Lung microvascular endothelial cell (primary cell): ENCODE data around the gene RBBP5. TPM values are rescaled to one million over a fixed set of nuclear protein-coding genes. Genes with fewer than 3 reads are reported as not detected.
"Not testable (repeated sequence)": the region's sequence is repeated elsewhere in the genome, so short reads cannot be mapped to it uniquely, and the experiment has no call there.

Source experiments
- DNase-seq, 2 donors: peaks; one replicate each; pipeline versions ENCODE4 v3.0.0 to v3.0.0-alpha.2; 2010; ENCODE audit warnings: low read depth in 2 of 2
- total RNA-seq: library from RNA; depleted of rRNA; stranded (reverse); fragments of >200 nt; gene quantifications from 2 replicates; pipeline ENCODE4 v1.2.1, GENCODE V29; 2014

The RBBP5 gene, protein sequence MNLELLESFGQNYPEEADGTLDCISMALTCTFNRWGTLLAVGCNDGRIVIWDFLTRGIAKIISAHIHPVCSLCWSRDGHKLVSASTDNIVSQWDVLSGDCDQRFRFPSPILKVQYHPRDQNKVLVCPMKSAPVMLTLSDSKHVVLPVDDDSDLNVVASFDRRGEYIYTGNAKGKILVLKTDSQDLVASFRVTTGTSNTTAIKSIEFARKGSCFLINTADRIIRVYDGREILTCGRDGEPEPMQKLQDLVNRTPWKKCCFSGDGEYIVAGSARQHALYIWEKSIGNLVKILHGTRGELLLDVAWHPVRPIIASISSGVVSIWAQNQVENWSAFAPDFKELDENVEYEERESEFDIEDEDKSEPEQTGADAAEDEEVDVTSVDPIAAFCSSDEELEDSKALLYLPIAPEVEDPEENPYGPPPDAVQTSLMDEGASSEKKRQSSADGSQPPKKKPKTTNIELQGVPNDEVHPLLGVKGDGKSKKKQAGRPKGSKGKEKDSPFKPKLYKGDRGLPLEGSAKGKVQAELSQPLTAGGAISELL
- 10.9 and 16.3 TPM in 2 replicates for total RNA-seq

- peak; percentile 98 to 99 for DNase-seq
Observed at GRCh38 chr1:205121660-205122488, at the start of gene RBBP5. Gene RBBP5, minus strand, starts transcription at chr1:205121978. Its CDS starts 105 bp downstream, at chr1:205121873.

DNA sequence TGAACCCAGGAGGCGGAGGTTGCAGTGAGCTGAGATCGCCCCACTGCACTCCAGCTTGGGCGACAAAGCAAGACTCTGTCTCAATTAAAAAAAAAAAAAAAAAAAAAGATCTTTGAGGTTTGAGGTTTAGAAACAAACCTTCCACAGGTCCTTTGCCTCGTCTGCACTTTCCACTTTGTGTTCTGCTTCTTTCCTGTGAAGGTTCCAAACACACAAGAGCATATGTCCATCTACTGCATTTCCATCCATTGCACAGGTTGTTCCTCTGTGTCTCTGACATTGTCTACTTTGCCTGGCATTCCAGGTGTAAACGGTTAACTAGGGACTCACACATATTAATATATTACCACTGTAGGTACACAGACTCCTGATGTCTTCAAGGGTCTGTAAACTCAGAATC lies 49.6 kb upstream of the RBBP5 start:
- DNase-seq: no peak

- DNase-seq: no peak
Observed at GRCh38 chr1:205170532-205171269, 48.9 kb upstream of the RBBP5 start.

- DNase-seq: no peak
Observed at GRCh38 chr1:205169248-205169647, 47.5 kb upstream of the RBBP5 start.

DNA sequence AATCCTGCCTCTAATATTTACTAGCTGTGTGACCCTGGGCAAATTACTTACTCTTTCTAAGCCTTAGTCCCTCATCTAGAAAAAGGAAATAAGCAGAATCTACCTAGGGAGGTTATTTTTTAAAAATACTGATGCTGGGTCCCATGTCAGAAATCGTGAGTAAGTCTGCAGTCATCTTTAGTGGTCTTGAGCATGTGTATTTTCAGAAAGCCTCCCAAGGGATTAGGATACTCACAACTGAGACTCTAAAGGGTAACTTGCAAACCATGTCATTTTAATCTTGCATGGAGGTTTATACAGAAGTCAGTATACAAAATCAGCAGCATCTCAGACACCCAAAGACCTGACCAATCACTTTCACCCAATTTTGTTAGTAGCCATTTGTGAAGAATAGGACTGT lies 46.5 kb upstream of the RBBP5 start:
- no peak for DNase-seq

DNA sequence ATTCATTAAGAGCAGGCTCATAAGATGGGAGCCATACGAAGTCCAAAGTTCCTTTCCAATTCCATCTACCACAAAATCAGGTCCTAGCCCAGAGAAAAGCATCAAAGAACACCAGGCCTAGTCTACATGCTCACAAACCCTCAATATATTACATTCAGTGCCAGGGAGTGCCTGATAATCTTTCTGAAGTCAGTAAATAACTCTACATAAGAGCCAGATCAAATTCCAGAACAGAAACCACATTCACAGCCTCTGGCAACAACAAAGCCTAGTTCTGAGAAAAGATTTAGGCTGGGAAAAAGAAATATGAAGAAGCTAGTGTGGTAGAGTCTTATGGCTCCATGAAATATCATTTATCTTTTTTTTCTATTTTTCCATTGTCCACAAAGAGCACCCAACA lies 40.5 kb upstream of the RBBP5 start:
- DNase-seq: no peak

DNA sequence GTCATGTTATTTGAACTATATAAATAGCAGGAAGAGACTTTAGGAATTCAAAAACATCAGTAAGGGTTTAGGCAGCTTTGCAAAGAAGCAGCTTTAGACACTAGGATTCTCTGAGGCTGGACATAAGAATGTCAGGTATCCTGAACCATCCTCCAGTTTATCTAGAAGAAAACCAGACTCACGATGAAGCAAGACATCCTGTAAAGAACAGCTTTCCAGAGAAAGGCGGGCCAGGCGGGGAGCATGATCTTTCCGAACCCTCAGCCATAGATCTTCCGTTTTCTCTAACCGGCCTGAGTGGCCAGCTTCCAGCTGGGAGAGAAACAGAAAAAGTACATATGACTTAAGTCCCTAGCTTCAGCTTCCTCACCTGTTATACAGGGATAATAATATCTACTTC lies 39.3 kb upstream of the RBBP5 start:
- no peak for DNase-seq

- no peak for DNase-seq
Observed at GRCh38 chr1:205158048-205158616, 36.4 kb upstream of the RBBP5 start.

GRCh38 chr1:205155665-205156377 lies 34.0 kb upstream of the RBBP5 start:
- not testable (repeated sequence) for DNase-seq

DNA sequence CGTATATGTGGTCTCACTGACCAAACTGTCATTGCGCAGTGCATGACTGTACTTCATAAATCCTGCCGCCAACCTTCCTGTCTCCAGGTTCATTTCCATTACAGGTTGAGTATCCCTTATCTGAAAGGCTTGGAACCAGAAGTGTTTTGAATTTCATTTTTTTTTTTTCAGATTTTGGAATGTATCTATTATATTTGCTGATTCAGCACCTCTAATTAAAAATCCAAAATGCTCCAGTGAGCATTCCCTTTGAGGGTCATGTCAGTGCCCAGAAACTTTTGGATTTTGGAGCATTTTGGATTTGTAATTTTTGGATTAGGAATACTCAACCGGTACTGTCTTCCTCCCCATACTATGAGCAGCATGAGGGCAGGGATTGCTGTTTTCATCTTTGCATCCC lies 30.7 kb upstream of the RBBP5 start:
- no peak for DNase-seq

DNA sequence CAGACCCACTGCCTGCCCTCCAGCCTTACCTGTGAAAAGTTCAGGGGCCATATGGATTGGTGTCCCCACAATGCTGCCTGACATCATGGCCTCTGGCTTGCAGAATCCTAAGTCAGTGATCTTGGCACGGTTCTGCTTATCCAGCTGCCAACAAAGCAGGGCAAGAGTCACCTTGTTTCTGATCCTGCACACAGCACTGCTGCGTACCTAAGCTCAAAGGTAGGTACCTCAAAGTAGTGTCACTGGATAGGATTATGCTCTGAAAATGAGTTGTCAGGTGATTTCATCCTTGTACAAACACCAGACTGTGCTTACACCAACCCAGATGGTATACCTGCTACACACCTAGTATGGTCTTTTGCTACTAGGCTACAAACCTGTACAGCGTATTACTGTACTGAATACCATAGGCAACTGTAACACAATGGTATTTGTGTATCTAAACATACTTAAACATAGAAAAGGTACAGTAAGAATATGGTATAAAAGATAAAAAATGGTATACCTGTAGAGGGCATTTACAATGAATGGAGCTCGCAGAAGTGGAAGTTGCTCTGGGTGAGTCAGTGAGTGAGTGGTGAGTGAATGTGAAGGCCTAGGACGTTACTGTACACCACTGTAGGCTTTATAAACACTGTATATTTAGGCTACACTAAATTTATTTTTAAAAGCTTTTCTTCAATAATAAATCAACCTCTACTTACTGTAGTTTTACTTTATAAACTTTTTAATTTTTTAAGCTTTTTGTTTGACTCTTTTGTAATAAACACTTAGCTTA lies 29.1 kb upstream of the RBBP5 start:
- no peak for DNase-seq

DNA sequence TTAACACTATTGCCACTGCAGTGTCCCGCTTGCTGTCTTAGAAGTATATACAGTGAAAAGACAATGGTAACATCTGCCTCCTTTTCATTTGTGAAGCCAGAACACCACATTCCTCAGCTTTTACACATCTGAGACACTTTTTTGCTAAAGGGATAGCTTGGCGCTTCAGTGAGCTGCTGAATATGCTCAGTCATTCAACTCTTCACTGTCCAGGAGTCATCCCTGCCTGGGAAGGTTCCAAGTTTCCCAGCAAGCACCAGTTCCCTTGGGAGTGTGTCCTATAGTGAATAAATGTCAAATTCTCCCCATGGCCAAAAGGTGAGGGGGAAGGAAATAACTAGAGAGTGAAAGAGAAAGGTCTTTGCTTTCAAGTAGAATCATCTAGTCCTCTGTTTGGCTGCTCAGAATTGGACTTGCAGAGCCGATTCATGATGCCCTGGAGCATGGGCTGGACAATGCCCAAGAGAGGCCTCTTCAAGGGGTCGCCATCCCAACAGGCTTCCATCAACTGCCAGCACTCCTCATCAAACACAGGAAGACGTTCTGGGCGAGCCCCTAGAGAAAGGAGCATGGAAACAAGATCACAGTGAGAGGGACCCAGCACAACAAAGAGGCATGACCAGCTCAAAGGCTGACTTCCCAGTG lies 25.5 kb upstream of the RBBP5 start:
- peak; percentile 41 to 44 for DNase-seq

DNA sequence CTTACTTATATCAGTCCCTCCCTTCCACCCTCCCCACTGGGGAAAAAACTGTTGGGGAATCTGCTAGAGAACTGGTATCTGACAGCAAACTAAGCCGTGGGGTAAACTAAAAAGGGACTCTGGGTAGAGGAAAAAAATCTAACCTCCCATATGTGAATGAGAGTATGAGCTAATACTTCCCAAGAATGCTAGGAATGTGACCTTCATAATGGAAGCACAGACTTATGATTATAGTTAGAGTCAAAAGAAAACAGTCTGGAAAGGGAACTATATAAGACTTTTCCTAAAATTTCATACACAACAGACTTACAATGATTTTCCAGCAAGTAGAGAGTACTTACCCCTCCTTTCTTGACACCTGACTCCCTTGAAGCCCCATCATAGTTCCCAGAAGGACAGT lies 23.0 kb upstream of the RBBP5 start:
- DNase-seq: peak; percentile 60 to 65

GRCh38 chr1:205144046-205144720 lies 22.4 kb upstream of the RBBP5 start:
- DNase-seq: no peak

GRCh38 chr1:205142102-205142469 lies 20.3 kb upstream of the RBBP5 start:
- DNase-seq: no peak

- DNase-seq: peak; percentile 80 to 89
Observed at GRCh38 chr1:205141236-205142101, 19.7 kb upstream of the RBBP5 start.

DNA sequence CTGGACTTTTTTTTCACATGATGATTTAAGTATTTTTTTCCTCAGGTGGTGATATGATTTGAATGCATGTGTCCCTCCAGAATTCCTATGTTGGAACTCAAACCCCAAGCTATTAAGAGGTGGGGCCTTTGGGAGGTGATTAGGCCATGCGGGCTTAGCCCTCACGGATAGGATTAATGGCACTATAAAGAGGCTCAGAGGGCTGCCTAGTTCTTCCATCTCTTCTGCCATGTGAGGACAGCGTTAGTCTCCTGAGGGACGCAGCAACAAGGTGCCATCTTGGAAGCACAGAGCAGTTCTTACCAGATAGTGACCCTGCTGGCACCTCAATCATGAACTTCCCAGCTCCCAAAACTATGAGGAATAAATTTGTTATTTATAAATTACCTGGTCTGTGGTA lies 18.3 kb upstream of the RBBP5 start:
- no peak for DNase-seq

GRCh38 chr1:205137901-205138300 lies 16.1 kb upstream of the RBBP5 start:
- no peak for DNase-seq
